OCI-LY7 (cell line): ENCODE measurements around the gene ST6GALNAC6. TPM values are rescaled to one million over a fixed set of nuclear protein-coding genes. Genes with fewer than 3 reads are reported as not detected.
A peak's percentile ranks its signal among the peaks of the same experiment; 100 is the strongest.

ENCODE experiments used
- BruUV-seq: library from RNA; stranded (reverse); fragments of 400-500 nt; replicated peaks from 2 replicates; lab custom pipeline; 2021; lab: Mats Ljungman, UMichigan
- CTCF ChIA-PET: fragments of 300-600 bp; sonication (Branson Sonifier 250); formaldehyde crosslinking; loops from one replicate; lab custom pipeline; 2022; ENCODE audit warnings: antibody characterized with exemption; ENCODE audit not compliant: unreplicated experiment; lab: Charles Lee
- POLR2A ChIA-PET: fragments of 300-600 bp; sonication (Branson Sonifier 250); formaldehyde crosslinking; loops from one replicate; lab custom pipeline; 2022; ENCODE audit warnings: antibody characterized with exemption; lab: Charles Lee
- DNase-seq: peaks from one replicate; pipeline ENCODE4 v3.0.0-alpha.2; 2015; ENCODE audit warnings: low spot score
- H2AFZ ChIP-seq: fragments of 200-600 bp; sonication (generic), shearing (Covaris generic); 2 replicates; pipeline ENCODE4 v1.6.1; 2014; ENCODE audit warnings: mild to moderate bottlenecking, antibody characterized with exemption, low read length, moderate library complexity
- H3K27ac ChIP-seq: fragments of 200-600 bp; sonication (generic); 2 replicates; pipeline ENCODE4 v1.5.1; 2014; ENCODE audit warnings: mixed run types, low read depth, mild to moderate bottlenecking, moderate library complexity, low read length, inconsistent platforms; ENCODE audit not compliant: poor library complexity, severe bottlenecking
- H3K36me3 ChIP-seq: fragments of 200-600 bp; sonication (generic); 2 replicates; pipeline ENCODE4 v1.6.1; 2014; ENCODE audit warnings: mild to moderate bottlenecking, antibody characterized with exemption, low read length, moderate library complexity, mixed read lengths; ENCODE audit not compliant: insufficient read depth
- H3K4me1 ChIP-seq: fragments of 200-600 bp; sonication (generic); 2 replicates; pipeline ENCODE4 v1.5.1; 2014; ENCODE audit warnings: mild to moderate bottlenecking, low read length; ENCODE audit not compliant: insufficient read depth, poor library complexity, severe bottlenecking
- H3K4me2 ChIP-seq: fragments of 200-600 bp; sonication (generic); 2 replicates; pipeline ENCODE4 v1.6.1; 2014; ENCODE audit warnings: mild to moderate bottlenecking, low read length
- H3K4me3 ChIP-seq: fragments of 200-600 bp; sonication (generic); 2 replicates; pipeline ENCODE4 v1.5.1; 2014; ENCODE audit warnings: mild to moderate bottlenecking, low read depth, low read length; ENCODE audit not compliant: poor library complexity, severe bottlenecking
- H3K79me2 ChIP-seq: fragments of 200-600 bp; sonication (generic); 2 replicates; pipeline ENCODE4 v1.6.1; 2016; ENCODE audit warnings: low read depth, mild to moderate bottlenecking, low read length, moderate library complexity, mixed read lengths; ENCODE audit not compliant: insufficient read depth
- H3K9me2 ChIP-seq: fragments of 200-600 bp; sonication (generic); 2 replicates; pipeline ENCODE4 v1.6.1; 2016; ENCODE audit warnings: mild to moderate bottlenecking, low read length, mixed read lengths; ENCODE audit not compliant: insufficient read depth
- H3K9me3 ChIP-seq: fragments of 200-600 bp; sonication (generic); 2 replicates; pipeline ENCODE4 v1.6.1; 2014; ENCODE audit warnings: mild to moderate bottlenecking, mixed run types, low read length, mixed read lengths
- H4K20me1 ChIP-seq: fragments of 200-600 bp; sonication (generic); 2 replicates; pipeline ENCODE4 v1.6.1; 2014; ENCODE audit warnings: mild to moderate bottlenecking, antibody characterized with exemption, low read length, moderate library complexity, mixed read lengths; ENCODE audit not compliant: insufficient read depth
- CTCF ChIP-seq: fragments of 200-600 bp; sonication (generic); conservative IDR thresholded peaks from 2 replicates; pipeline ENCODE4 v1.5.1; 2014; ENCODE audit warnings: mild to moderate bottlenecking, antibody characterized with exemption, low read length, moderate library complexity, mixed read lengths
- EZH2phosphoT487 ChIP-seq: fragments of 200-600 bp; sonication (generic); IDR thresholded peaks from 2 replicates; pipeline ENCODE4 v1.6.1; 2018; ENCODE audit warnings: low read depth, borderline replicate concordance, mild to moderate bottlenecking, mixed run types, antibody characterized with exemption, low read length, moderate library complexity, mixed read lengths
- intact Hi-C: fragments of 100-400 bp; cut with micrococcal nuclease; formaldehyde crosslinking; loops from one replicate; pipeline ENCODE4 v1.10.0; 2022; ENCODE audit not compliant: unreplicated experiment
- total RNA-seq, 2 experiments: library from RNA; depleted of rRNA in 1 of 2; stranded (reverse); fragments of >200 nt in 1 of 2; shearing (Covaris generic) in 1 of 2; gene quantifications; 2 replicates each; pipeline ENCODE4 v1.2.3, GENCODE V29; 2014 to 2022

Gene ST6GALNAC6
- total RNA-seq, 2 experiments from 2014 or later, result 43.7 to 51.3 TPM

DNA sequence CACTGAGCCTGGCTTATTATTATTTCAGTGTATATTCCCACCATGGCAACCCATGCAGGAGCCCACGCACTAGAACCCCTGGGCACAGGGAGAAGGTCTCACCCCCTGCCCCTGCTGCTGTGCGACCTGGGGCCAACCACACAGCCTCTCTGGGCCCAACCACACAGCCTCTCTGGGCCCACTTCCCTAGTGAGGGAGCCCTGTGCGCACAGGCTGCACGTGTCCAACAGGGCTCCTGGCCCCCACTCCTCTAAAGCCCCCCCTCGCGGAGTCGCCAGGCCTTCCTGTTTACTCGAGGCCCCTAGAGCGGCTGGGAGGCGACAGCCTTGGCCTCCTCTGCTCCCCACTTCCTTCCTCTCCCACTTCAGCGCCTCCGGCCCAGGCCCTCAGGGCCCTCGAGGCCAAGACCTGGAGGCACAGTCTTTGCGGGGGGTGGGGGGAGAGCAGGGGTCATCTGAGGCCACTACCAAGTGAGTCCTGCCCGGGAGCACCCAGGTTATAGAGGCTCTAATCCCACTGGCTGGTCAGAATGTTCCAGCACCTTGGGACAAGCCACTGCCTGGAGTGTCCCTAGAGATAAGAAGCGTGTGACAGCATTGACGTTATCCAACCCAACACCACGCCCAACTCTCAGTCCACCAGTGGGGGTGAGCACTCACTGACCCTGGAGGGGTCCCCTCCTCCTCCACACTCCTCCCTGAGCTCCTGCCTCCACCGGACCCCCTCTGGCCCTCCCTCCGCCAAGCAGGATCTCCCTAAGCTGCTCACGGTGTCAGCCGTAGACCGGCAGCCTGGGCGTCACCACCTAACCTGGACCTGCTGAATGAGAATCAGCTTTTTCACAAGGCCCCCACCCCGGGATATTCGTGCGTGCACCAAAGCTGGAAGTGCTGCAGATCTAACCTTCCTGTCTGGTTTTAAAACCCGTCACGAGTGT, 37.1 kb downstream of the ST6GALNAC6 start:
- ChIA-PET CTCF (interaction anchor here (0.6 to 0.7 kb wide), 2 partner anchors 128 to 474 kb away, joined by 3 to 4 read pairs; partner anchors contain the start of gene TOR2A), POLR2A (interaction anchor here (0.6 to 0.8 kb wide), 3 partner anchors 8 to 323 kb away, joined by 3 read pairs; no protein-coding TSS in a partner anchor)
- Histone ChIP-seq H3K4me2 (peak overlapping the region; percentile 50), H3K9me2 (no peaks in the 10 kb centered on the region), H3K36me3 (no peaks in the 10 kb centered on the region), H3K27ac (peak overlapping the region; percentile 42), H3K4me1 (peaks cover 23% of the 10 kb centered on the region), H4K20me1 (no peaks in the 10 kb centered on the region), H3K4me3 (no peak overlapping the region), H2AFZ (peak overlapping the region; percentile 59), H3K79me2 (no peaks in the 10 kb centered on the region), H3K9me3 (no peaks in the 10 kb centered on the region)
- no TSS peak for BruUV-seq
- TF ChIP-seq EZH2phosphoT487, result no peak
- no peak for TF ChIP-seq CTCF
- peak; percentile 74 for DNase-seq
- intact Hi-C loops, result no loop called here

- TF ChIP-seq CTCF, result no peak
- no peak for TF ChIP-seq EZH2phosphoT487
- Histone ChIP-seq H3K9me3 (no peaks in the 10 kb centered on the region), H3K27ac (no peak overlapping the region), H3K4me3 (no peak overlapping the region), H3K36me3 (no peaks in the 10 kb centered on the region), H3K4me1 (peaks cover 23% of the 10 kb centered on the region), H3K9me2 (no peaks in the 10 kb centered on the region), H2AFZ (no peak overlapping the region), H3K79me2 (no peaks in the 10 kb centered on the region), H4K20me1 (no peaks in the 10 kb centered on the region), H3K4me2 (no peak overlapping the region)
- POLR2A ChIA-PET, result no interaction called here
- intact Hi-C loops, result no loop called here
- DNase-seq, result no peak
- no TSS peak for BruUV-seq
- CTCF ChIA-PET, result interaction anchor here (0.5 to 1.1 kb wide), 2 partner anchors 9 to 126 kb away, joined by 3 read pairs; partner anchors contain the start of gene TOR2A
Observed at GRCh38 chr9:127860779-127861178, 38.6 kb downstream of the ST6GALNAC6 start.
